ENCODE data around the gene PRR16.

DNA sequence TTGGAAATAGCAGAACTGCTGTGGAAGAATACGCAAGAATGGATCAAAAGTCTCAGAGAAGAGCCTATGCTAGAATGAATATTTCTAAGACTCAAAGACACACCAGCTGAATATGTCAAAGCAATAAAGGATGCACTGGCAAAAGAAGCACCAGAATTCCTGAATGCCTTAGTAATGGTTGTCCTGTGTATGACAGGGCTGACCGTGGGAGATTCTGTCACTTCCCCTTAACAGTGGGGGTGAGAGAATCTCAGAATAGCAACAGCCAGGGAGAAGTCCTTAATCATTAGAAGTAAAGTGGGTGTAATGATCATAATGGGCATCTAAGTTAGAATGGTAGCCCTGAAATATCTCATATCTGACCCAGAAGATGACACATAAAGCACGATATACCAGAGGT lies 14.6 kb upstream of the PRR16 start:
- TF ChIP-seq CTCF (IDR thresholded peaks at IDR 0.05; ENCODE audit: insufficient read depth, low read length, poor library complexity, severe bottlenecking), result no peak
- no peak for TF ChIP-seq EZH2phosphoT487 (conservative IDR thresholded peaks at IDR 0.05; ENCODE audit: low read length)
